ENCODE measurements around the gene POU2F2.

DNA sequence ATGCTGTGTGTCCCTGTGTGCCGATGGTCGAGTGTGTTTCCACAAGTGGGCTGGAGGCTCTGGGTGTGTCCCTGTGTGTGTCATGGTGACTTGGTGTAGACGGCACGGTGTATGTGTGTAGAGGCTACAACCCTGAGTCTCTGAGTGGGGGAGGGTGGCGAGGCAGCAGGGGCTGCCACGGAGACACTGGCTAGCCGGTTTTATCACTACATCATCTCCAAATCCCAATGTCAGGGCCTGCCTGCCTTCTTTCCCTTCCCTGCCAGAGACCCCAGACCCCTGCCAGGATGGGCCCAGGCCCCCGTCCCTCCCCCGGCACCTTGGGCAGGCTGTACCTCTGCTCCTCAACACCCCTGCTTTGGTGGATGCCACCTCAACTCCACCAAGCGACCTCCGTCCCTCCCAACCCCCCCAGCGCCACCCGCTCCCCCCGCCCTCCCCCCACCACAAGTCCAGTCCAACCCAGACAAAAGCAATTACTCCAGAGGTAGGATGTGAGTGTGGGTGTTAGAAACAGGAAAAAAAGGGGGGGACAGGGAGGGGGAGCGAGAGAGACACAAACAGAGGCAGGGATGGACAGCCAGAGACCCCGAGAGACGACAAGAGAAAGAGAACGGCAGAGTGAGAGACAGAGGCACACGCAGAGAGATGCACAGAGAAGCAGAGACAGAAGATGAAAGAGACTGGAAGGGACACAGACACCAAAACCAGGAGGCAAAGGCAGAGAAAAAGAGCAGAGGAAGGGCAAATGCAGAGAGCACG is 21.6 kb upstream of the POU2F2 start:
- TF ChIP-seq SNAI2 (CRISPR knock-in tag; IDR thresholded peaks at IDR 0.05) (no peak), ZFP30 (CRISPR knock-in tag; IDR thresholded peaks at IDR 0.05) (no peak), CSDC2 (CRISPR knock-in tag; IDR thresholded peaks at IDR 0.05) (no peak), ZFP3 (CRISPR knock-in tag; IDR thresholded peaks at IDR 0.05) (no peak), ZC3H10 (CRISPR knock-in tag; IDR thresholded peaks at IDR 0.05) (no peak), ZNF565 (CRISPR knock-in tag; conservative IDR thresholded peaks at IDR 0.05; ENCODE audit: low read depth) (no peak), OSR1 (CRISPR knock-in tag; IDR thresholded peaks at IDR 0.05) (no peak), GLIS3 (CRISPR knock-in tag; IDR thresholded peaks at IDR 0.05) (no peak), TCF4 (CRISPR knock-in tag; IDR thresholded peaks at IDR 0.05; ENCODE audit: borderline replicate concordance) (no peak)
- TF ChIP-seq, protein P1, sequence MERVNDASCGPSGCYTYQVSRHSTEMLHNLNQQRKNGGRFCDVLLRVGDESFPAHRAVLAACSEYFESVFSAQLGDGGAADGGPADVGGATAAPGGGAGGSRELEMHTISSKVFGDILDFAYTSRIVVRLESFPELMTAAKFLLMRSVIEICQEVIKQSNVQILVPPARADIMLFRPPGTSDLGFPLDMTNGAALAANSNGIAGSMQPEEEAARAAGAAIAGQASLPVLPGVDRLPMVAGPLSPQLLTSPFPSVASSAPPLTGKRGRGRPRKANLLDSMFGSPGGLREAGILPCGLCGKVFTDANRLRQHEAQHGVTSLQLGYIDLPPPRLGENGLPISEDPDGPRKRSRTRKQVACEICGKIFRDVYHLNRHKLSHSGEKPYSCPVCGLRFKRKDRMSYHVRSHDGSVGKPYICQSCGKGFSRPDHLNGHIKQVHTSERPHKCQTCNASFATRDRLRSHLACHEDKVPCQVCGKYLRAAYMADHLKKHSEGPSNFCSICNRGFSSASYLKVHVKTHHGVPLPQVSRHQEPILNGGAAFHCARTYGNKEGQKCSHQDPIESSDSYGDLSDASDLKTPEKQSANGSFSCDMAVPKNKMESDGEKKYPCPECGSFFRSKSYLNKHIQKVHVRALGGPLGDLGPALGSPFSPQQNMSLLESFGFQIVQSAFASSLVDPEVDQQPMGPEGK (CRISPR knock-in tag; IDR thresholded peaks at IDR 0.05; ENCODE audit: borderline replicate concordance): no peak
- TF ChIP-seq, protein P2, sequence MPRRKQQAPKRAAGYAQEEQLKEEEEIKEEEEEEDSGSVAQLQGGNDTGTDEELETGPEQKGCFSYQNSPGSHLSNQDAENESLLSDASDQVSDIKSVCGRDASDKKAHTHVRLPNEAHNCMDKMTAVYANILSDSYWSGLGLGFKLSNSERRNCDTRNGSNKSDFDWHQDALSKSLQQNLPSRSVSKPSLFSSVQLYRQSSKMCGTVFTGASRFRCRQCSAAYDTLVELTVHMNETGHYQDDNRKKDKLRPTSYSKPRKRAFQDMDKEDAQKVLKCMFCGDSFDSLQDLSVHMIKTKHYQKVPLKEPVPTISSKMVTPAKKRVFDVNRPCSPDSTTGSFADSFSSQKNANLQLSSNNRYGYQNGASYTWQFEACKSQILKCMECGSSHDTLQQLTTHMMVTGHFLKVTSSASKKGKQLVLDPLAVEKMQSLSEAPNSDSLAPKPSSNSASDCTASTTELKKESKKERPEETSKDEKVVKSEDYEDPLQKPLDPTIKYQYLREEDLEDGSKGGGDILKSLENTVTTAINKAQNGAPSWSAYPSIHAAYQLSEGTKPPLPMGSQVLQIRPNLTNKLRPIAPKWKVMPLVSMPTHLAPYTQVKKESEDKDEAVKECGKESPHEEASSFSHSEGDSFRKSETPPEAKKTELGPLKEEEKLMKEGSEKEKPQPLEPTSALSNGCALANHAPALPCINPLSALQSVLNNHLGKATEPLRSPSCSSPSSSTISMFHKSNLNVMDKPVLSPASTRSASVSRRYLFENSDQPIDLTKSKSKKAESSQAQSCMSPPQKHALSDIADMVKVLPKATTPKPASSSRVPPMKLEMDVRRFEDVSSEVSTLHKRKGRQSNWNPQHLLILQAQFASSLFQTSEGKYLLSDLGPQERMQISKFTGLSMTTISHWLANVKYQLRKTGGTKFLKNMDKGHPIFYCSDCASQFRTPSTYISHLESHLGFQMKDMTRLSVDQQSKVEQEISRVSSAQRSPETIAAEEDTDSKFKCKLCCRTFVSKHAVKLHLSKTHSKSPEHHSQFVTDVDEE (CRISPR knock-in tag; IDR thresholded peaks at IDR 0.05): no peak
- TF ChIP-seq, protein P3, sequence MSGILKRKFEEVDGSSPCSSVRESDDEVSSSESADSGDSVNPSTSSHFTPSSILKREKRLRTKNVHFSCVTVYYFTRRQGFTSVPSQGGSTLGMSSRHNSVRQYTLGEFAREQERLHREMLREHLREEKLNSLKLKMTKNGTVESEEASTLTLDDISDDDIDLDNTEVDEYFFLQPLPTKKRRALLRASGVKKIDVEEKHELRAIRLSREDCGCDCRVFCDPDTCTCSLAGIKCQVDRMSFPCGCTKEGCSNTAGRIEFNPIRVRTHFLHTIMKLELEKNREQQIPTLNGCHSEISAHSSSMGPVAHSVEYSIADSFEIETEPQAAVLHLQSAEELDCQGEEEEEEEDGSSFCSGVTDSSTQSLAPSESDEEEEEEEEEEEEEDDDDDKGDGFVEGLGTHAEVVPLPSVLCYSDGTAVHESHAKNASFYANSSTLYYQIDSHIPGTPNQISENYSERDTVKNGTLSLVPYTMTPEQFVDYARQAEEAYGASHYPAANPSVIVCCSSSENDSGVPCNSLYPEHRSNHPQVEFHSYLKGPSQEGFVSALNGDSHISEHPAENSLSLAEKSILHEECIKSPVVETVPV (CRISPR knock-in tag; IDR thresholded peaks at IDR 0.05): no peak
- TF ChIP-seq, protein P4, sequence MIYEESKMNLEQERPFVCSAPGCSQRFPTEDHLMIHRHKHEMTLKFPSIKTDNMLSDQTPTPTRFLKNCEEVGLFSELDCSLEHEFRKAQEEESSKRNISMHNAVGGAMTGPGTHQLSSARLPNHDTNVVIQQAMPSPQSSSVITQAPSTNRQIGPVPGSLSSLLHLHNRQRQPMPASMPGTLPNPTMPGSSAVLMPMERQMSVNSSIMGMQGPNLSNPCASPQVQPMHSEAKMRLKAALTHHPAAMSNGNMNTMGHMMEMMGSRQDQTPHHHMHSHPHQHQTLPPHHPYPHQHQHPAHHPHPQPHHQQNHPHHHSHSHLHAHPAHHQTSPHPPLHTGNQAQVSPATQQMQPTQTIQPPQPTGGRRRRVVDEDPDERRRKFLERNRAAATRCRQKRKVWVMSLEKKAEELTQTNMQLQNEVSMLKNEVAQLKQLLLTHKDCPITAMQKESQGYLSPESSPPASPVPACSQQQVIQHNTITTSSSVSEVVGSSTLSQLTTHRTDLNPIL (CRISPR knock-in tag; IDR thresholded peaks at IDR 0.05; ENCODE audit: low read depth): no peak
